ENCODE data around the gene PLA2G4E.
A peak's percentile ranks its signal among the peaks of the same experiment; 100 is the strongest.

PLA2G4E gene

GRCh38 chr15:41952013-41952563, 68.8 kb downstream of the PLA2G4E start:
- no peak for DNase-seq

- no peak for DNase-seq
These were observed 69.3 kb downstream of the PLA2G4E start for GRCh38 chr15:41951571-41951970.

GRCh38 chr15:41950489-41950888, 70.4 kb downstream of the PLA2G4E start:
- no peak for DNase-seq

GRCh38 chr15:41950127-41950483, 70.7 kb downstream of the PLA2G4E start:
- no peak for DNase-seq

- no peak for DNase-seq
These were observed 71.3 kb downstream of the PLA2G4E start for GRCh38 chr15:41949401-41950126.

GRCh38 chr15:41948490-41948889, 72.4 kb downstream of the PLA2G4E start:
- DNase-seq, result no peak

- DNase-seq, result no peak
These were observed 73.9 kb downstream of the PLA2G4E start for GRCh38 chr15:41946970-41947369.

- no peak for DNase-seq
These were observed 75.1 kb downstream of the PLA2G4E start for GRCh38 chr15:41945731-41946130.

- DNase-seq, result no peak
These were observed 75.6 kb downstream of the PLA2G4E start for GRCh38 chr15:41945221-41945620.

GRCh38 chr15:41944313-41944940, 76.4 kb downstream of the PLA2G4E start:
- no peak for DNase-seq

- no peak for DNase-seq
These were observed 77.1 kb downstream of the PLA2G4E start for GRCh38 chr15:41943543-41944312.

- no peak for DNase-seq
These were observed 78.0 kb downstream of the PLA2G4E start for GRCh38 chr15:41942886-41943285.

GRCh38 chr15:41941644-41942415, 79.0 kb downstream of the PLA2G4E start:
- no peak for DNase-seq

- peak; percentile 34 to 59 for DNase-seq
These were observed 80.4 kb downstream of the PLA2G4E start for GRCh38 chr15:41940441-41940857.

- no peak for DNase-seq
These were observed 80.9 kb downstream of the PLA2G4E start for GRCh38 chr15:41939986-41940385.

GRCh38 chr15:41937568-41937923, 83.3 kb downstream of the PLA2G4E start:
- DNase-seq, result no peak

- DNase-seq, result peak; percentile 66 to 68
These were observed 83.9 kb downstream of the PLA2G4E start for GRCh38 chr15:41936649-41937567.

GRCh38 chr15:41936155-41936554, 84.7 kb downstream of the PLA2G4E start:
- no peak for DNase-seq

GRCh38 chr15:41935566-41936020, 85.2 kb downstream of the PLA2G4E start:
- peak in 1 of 2 donors; percentile 16 for DNase-seq

GRCh38 chr15:41934843-41935242, 86.0 kb downstream of the PLA2G4E start:
- DNase-seq, result peak; percentile 48 to 55

GRCh38 chr15:41933771-41934170, 87.1 kb downstream of the PLA2G4E start:
- no peak for DNase-seq

- no peak for DNase-seq
These were observed 87.5 kb downstream of the PLA2G4E start for GRCh38 chr15:41933326-41933725.
